GM18498 (cell line): ENCODE results near the gene ARHGEF4.
"Not testable (repeated sequence)": the region's sequence is repeated elsewhere in the genome, so short reads cannot be mapped to it uniquely, and the experiment has no call there.

Source experiments
- ATAC-seq: cut with Tn5 transposase; IDR thresholded peaks from one replicate; pipeline ENCODE4 v1.9.1; 2021; ENCODE audit warnings: mild to moderate bottlenecking, moderate library complexity; ENCODE audit not compliant: unreplicated experiment

Gene ARHGEF4

GRCh38 chr2:130966149-130966774 is 129.5 kb downstream of the ARHGEF4 start:
- no peak for ATAC-seq

GRCh38 chr2:130966775-130967490 is 130.2 kb downstream of the ARHGEF4 start:
- ATAC-seq, result no peak

- ATAC-seq, result peak; percentile 97
Observed at GRCh38 chr2:130972410-130972809, 135.7 kb downstream of the ARHGEF4 start.

GRCh38 chr2:130975729-130976128 is 139.0 kb downstream of the ARHGEF4 start:
- no peak for ATAC-seq

GRCh38 chr2:130976591-130977237 is 140.0 kb downstream of the ARHGEF4 start:
- ATAC-seq, result no peak

GRCh38 chr2:130977461-130978050 is 140.8 kb downstream of the ARHGEF4 start:
- ATAC-seq, result no peak

GRCh38 chr2:130981667-130982066 is 145.0 kb downstream of the ARHGEF4 start:
- ATAC-seq, result no peak

GRCh38 chr2:130985206-130985780 is 148.6 kb downstream of the ARHGEF4 start:
- no peak for ATAC-seq

- no peak for ATAC-seq
Observed at GRCh38 chr2:130985831-130986649, 149.3 kb downstream of the ARHGEF4 start.

GRCh38 chr2:130986890-130987493 is 150.3 kb downstream of the ARHGEF4 start:
- ATAC-seq, result no peak

- ATAC-seq, result no peak
Observed at GRCh38 chr2:130987519-130988425, 151.1 kb downstream of the ARHGEF4 start.

GRCh38 chr2:130991446-130991845 is 154.7 kb downstream of the ARHGEF4 start:
- ATAC-seq, result not testable (repeated sequence)

GRCh38 chr2:130992003-130992402 is 155.3 kb downstream of the ARHGEF4 start:
- ATAC-seq, result not testable (repeated sequence)

- ATAC-seq, result no peak
Observed at GRCh38 chr2:130996691-130997090, 160.0 kb downstream of the ARHGEF4 start.

- ATAC-seq, result no peak
Observed at GRCh38 chr2:130997198-130997597, 160.5 kb downstream of the ARHGEF4 start.

- ATAC-seq, result no peak
Observed at GRCh38 chr2:130998561-130998960, 161.8 kb downstream of the ARHGEF4 start.

GRCh38 chr2:131004446-131005209 is 167.9 kb downstream of the ARHGEF4 start:
- no peak for ATAC-seq

GRCh38 chr2:131005216-131005935 is 168.7 kb downstream of the ARHGEF4 start:
- no peak for ATAC-seq
